CD14-positive monocyte (primary cell): ENCODE measurements around the gene HPS1. TPM values are rescaled to one million over a fixed set of nuclear protein-coding genes. Genes with fewer than 3 reads are reported as not detected.
A peak's percentile ranks its signal among the peaks of the same experiment; 100 is the strongest.

ENCODE experiments used
- DNase-seq, 3 donors: peaks; one replicate each; pipeline ENCODE4 v3.0.0-alpha.2; 2011 to 2022
- H2AFZ ChIP-seq: 2 replicates; pipeline ENCODE4 v1.6.0; 2012; ENCODE audit warnings: mild to moderate bottlenecking, low read depth, low read length, inconsistent platforms; ENCODE audit not compliant: insufficient read depth, poor library complexity, severe bottlenecking
- H3K27ac ChIP-seq, 2 donors: 1 replicate in 1 of 2; 2 replicates in 1 of 2; pipeline ENCODE4 v1.5.1; 2012 to 2013; ENCODE audit warnings: low read length in 2 of 2, control low read depth in 1 of 2, inconsistent platforms in 1 of 2, low read depth in 1 of 2, mild to moderate bottlenecking in 1 of 2
- H3K27me3 ChIP-seq, 2 donors: one replicate each; pipeline versions ENCODE4 v1.6.0 to v1.6.1; 2011 to 2013; ENCODE audit warnings: low read length in 2 of 2; ENCODE audit not compliant: control insufficient read depth in 2 of 2, insufficient read depth in 2 of 2
- H3K36me3 ChIP-seq, 2 donors: replicated peaks in 1 of 2; 1 replicate in 1 of 2; 2 replicates in 1 of 2; pipeline versions ENCODE4 v1.5.1 to v1.6.1; 2012 to 2013; ENCODE audit warnings: low read length in 2 of 2, control low read depth in 1 of 2, inconsistent platforms in 1 of 2, mild to moderate bottlenecking in 1 of 2; ENCODE audit not compliant: insufficient read depth in 2 of 2, control insufficient read depth in 1 of 2
- H3K4me1 ChIP-seq, 2 donors: 1 replicate in 1 of 2; 2 replicates in 1 of 2; pipeline versions ENCODE4 v1.5.1 to v1.6.1; 2012 to 2013; ENCODE audit warnings: low read length in 2 of 2, control low read depth in 1 of 2, inconsistent platforms in 1 of 2, mild to moderate bottlenecking in 1 of 2, moderate library complexity in 1 of 2; ENCODE audit not compliant: insufficient read depth in 2 of 2, control insufficient read depth in 1 of 2
- H3K4me2 ChIP-seq: replicated peaks from 2 replicates; pipeline ENCODE3; 2012; ENCODE audit warnings: low read length, moderate library complexity, mild to moderate bottlenecking; ENCODE audit not compliant: poor library complexity, severe bottlenecking; ENCODE audit errors: extremely low read depth
- H3K4me3 ChIP-seq, 3 experiments: fragments of 200-600 bp in 1 of 3; sonication (generic) in 1 of 3; replicated peaks in 1 of 3; 1 replicate in 2 of 3; 2 replicates in 1 of 3; pipeline ENCODE4 v1.5.1; 2011 to 2013; ENCODE audit warnings: low read length in 3 of 3, mild to moderate bottlenecking in 3 of 3, control low read depth in 2 of 3, low read depth in 2 of 3, inconsistent platforms in 1 of 3, moderate library complexity in 1 of 3
- H3K79me2 ChIP-seq: 2 replicates; pipeline ENCODE4 v1.6.0; 2012; ENCODE audit warnings: mild to moderate bottlenecking, control low read depth, inconsistent platforms, low read length, moderate library complexity; ENCODE audit not compliant: insufficient read depth
- H3K9ac ChIP-seq: 2 replicates; pipeline ENCODE4 v1.6.0; 2017; ENCODE audit warnings: low read length, mild to moderate bottlenecking; ENCODE audit not compliant: insufficient read depth, poor library complexity, severe bottlenecking
- H3K9me3 ChIP-seq, 2 donors: replicated peaks in 1 of 2; 1 replicate in 1 of 2; 2 replicates in 1 of 2; pipeline versions ENCODE4 v1.5.1 to v1.6.1; 2012 to 2013; ENCODE audit warnings: low read length in 2 of 2, control low read depth in 1 of 2; ENCODE audit not compliant: control insufficient read depth in 1 of 2, insufficient read depth in 1 of 2
- H4K20me1 ChIP-seq: 2 replicates; pipeline ENCODE4 v1.6.0; 2012; ENCODE audit warnings: mild to moderate bottlenecking, low read length, control low read depth, moderate library complexity; ENCODE audit not compliant: insufficient read depth
- H3K27ac Mint-ChIP-seq, 7 donors: one replicate each; pipeline ENCODE4 v1.8.0; 2020; ENCODE audit warnings: mild to moderate bottlenecking in 7 of 7, mixed read lengths in 7 of 7, moderate library complexity in 6 of 7, inconsistent platforms in 2 of 7
- H3K27me3 Mint-ChIP-seq, 3 donors: one replicate each; pipeline ENCODE4 v1.8.0; 2021 to 2022; ENCODE audit warnings: low read depth in 3 of 3, mild to moderate bottlenecking in 3 of 3, mixed read lengths in 3 of 3, moderate library complexity in 3 of 3, inconsistent platforms in 1 of 3
- H3K36me3 Mint-ChIP-seq, 2 donors: one replicate each; pipeline ENCODE4 v1.8.0; 2020; ENCODE audit warnings: mixed read lengths in 2 of 2, inconsistent platforms in 1 of 2, mild to moderate bottlenecking in 1 of 2
- H3K4me1 Mint-ChIP-seq: one replicate; pipeline ENCODE4 v1.8.0; 2020; ENCODE audit warnings: mild to moderate bottlenecking, mixed read lengths
- H3K4me3 Mint-ChIP-seq, 2 donors: one replicate each; pipeline ENCODE4 v1.8.0; 2020; ENCODE audit warnings: mild to moderate bottlenecking in 2 of 2, mixed read lengths in 2 of 2, moderate library complexity in 1 of 2
- H3K9me3 Mint-ChIP-seq, 7 donors: one replicate each; pipeline ENCODE4 v1.8.0; 2020 to 2022; ENCODE audit warnings: mixed read lengths in 7 of 7, mild to moderate bottlenecking in 6 of 7, moderate library complexity in 6 of 7, inconsistent platforms in 2 of 7
- WGBS: methylation state at CpG from one replicate; pipeline ENCODE4 v1.1.5; 2013; ENCODE audit warnings: missing lambda C conversion rate; ENCODE audit not compliant: insufficient coverage; 5-methylcytosine and 5-hydroxymethylcytosine counted together
- intact Hi-C, 2 donors: fragments of 100-400 bp; cut with micrococcal nuclease; formaldehyde crosslinking; loops; one replicate each; pipeline versions ENCODE4 v1.15.0 to v1.15.1; 2023
- polyA plus RNA-seq, 3 donors: library from polyadenylated mRNA; depleted of rRNA in 1 of 3; unstranded in 2 of 3; stranded (reverse) in 1 of 3; fragments of 300-500 nt in 2 of 3; fragments of >200 nt in 1 of 3; fragmentation: Illumina TruSeq in 2 of 3; gene quantifications; 1 replicate in 2 of 3; 2 replicates in 1 of 3; pipeline ENCODE4 v1.2.3, GENCODE V29; 2012 to 2021
- TF ChIP-seq, protein P1 (sequence below): fragments of 200-600 bp; IDR thresholded peaks from one replicate; pipeline ENCODE4 v1.8.0; 2022; ENCODE audit warnings: antibody characterized with exemption, mild to moderate bottlenecking

HPS1 gene
- polyA plus RNA-seq, 3 donors, result 73.0 to 135 (median 85.2) TPM

DNA sequence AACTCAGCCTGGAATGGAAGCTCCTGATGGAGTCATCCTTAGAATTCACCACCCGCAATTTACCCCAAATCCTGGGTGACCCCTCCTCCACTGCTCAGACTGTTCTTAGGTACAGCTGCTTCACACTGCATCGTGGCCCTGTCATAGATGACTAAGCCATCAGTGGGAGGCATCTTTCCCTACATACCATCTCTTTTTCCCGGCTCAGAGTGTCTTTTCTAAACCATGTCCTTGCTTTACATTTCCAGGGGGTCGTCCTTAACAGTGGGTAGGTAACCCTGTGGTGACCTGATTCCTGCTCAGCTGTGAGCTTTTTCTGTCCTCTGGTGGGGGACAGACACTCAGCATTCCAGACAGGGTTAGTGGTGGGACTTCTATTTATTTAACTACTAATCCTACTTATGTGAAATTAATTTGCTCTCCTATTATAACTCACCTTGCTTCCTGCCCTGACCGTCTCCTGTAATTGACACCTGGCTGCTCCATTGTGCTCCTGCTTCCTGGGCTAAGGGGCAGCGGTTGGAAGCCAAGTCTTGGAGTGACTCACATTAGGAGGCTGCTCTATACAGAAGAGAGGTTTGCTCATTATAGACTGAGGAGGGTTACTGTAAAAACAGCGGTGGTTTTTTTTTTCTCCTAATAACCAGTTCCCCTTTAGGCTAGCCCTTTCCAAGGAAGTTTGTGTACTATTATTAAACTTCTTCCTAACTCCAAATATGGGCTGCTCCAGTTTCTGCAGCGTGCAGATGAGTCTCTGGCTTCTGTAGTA is 72.3 kb downstream of the HPS1 start:
- Histone ChIP-seq H3K79me2 (no peaks in the 10 kb centered on the region), H3K4me3 (no peak overlapping the region), H3K9me3 (peaks cover 0 to 5% of the 10 kb centered on the region in 2 donors), H3K4me2 (no peak overlapping the region), H3K4me1 (no peaks in the 10 kb centered on the region), H3K27ac (no peak overlapping the region), H4K20me1 (no peaks in the 10 kb centered on the region), H3K27me3 (no peaks in the 10 kb centered on the region), H3K36me3 (no peaks in the 10 kb centered on the region), H3K9ac (no peak overlapping the region), H2AFZ (no peak overlapping the region)
- Mint-ChIP-seq H3K27me3 (peaks cover 1 to 14% (median 11%) of the 10 kb centered on the region in 3 donors), H3K36me3 (no peaks in the 10 kb centered on the region), H3K9me3 (peaks cover 0 to 9% (median 3%) of the 10 kb centered on the region in 7 donors), H3K4me3 (no peak overlapping the region), H3K4me1 (peaks cover 12% of the 10 kb centered on the region), H3K27ac (no peak overlapping the region)
- intact Hi-C loops, result no loop called here
- DNase-seq, result no peak
- WGBS, result 75% methylated on average over 3 of the region's 8 CpGs
- TF ChIP-seq, protein P1, sequence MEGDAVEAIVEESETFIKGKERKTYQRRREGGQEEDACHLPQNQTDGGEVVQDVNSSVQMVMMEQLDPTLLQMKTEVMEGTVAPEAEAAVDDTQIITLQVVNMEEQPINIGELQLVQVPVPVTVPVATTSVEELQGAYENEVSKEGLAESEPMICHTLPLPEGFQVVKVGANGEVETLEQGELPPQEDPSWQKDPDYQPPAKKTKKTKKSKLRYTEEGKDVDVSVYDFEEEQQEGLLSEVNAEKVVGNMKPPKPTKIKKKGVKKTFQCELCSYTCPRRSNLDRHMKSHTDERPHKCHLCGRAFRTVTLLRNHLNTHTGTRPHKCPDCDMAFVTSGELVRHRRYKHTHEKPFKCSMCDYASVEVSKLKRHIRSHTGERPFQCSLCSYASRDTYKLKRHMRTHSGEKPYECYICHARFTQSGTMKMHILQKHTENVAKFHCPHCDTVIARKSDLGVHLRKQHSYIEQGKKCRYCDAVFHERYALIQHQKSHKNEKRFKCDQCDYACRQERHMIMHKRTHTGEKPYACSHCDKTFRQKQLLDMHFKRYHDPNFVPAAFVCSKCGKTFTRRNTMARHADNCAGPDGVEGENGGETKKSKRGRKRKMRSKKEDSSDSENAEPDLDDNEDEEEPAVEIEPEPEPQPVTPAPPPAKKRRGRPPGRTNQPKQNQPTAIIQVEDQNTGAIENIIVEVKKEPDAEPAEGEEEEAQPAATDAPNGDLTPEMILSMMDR, result no peak

DNA sequence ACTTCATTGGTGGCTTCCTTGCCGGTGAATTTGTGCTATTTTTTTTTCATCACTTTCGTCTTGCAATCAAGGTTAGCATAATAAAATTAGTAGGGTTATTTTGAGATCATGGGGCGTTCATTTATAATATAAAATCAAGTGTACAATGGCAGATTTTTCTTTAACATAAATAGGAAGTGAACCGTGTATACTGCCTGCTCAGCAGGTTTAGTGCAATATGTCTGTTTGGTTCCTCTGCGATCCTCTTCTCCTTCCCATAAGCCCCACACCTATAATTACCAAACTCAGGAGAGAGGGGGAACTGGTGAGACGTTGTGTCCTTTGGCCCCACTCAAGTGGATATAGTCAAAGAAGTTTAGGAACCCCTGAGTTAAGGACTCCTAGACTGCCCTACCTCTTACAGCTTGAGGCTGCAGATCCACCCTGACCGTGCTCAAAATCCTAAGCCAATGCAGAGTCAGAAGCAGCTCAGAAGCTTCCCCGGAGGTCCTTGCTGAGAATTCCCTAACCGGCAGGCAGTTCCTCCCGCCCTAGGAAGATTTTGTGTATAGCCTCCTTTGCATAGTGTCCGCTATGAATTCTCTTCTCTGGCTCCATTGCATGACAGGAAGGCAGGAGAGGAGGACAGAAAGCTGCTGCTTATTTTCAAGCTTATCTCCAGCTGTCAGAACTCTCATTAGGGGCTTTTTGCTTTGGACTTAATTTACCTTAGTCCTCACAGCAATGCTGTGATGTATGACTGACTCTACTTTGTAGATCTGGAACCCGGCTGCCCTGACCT is 73.3 kb downstream of the HPS1 start:
- Histone ChIP-seq H2AFZ (no peak overlapping the region), H3K4me3 (no peak overlapping the region), H3K4me1 (no peaks in the 10 kb centered on the region), H4K20me1 (no peaks in the 10 kb centered on the region), H3K27ac (no peak overlapping the region), H3K9me3 (peaks cover 0 to 5% of the 10 kb centered on the region in 2 donors), H3K27me3 (no peaks in the 10 kb centered on the region), H3K4me2 (no peak overlapping the region), H3K9ac (no peak overlapping the region), H3K36me3 (no peaks in the 10 kb centered on the region), H3K79me2 (no peaks in the 10 kb centered on the region)
- TF ChIP-seq, protein P1, result no peak
- Mint-ChIP-seq H3K36me3 (no peaks in the 10 kb centered on the region), H3K9me3 (peaks cover 1 to 9% (median 3%) of the 10 kb centered on the region in 7 donors), H3K4me3 (no peak overlapping the region), H3K4me1 (peaks cover 12% of the 10 kb centered on the region), H3K27ac (peak overlapping the region in 1 of 7 donors; percentile 21), H3K27me3 (peaks cover 1 to 14% (median 11%) of the 10 kb centered on the region in 3 donors)
- intact Hi-C loops, result no loop called here
- 83% methylated on average over 3 of the region's 12 CpGs for WGBS
- DNase-seq, result no peak
